SK-N-SH (cell line): ENCODE results near the gene CPEB3. TPM values are rescaled to one million over a fixed set of nuclear protein-coding genes. Genes with fewer than 3 reads are reported as not detected.

Source experiments
- CTCF ChIA-PET: fragments of 300-600, 350-600 bp; formaldehyde crosslinking; extraction: SDS; loops from one replicate; lab custom pipeline; 2021; lab: Yijun Ruan, JAX
- POLR2A ChIA-PET: fragments of 350-600 bp; sonication (Branson Sonifier 250); formaldehyde crosslinking; extraction: SDS; loops from one replicate; lab custom pipeline; 2020; ENCODE audit warnings: antibody characterized with exemption, inconsistent platforms; lab: Yijun Ruan, JAX
- DNase-seq: peaks from one replicate; pipeline ENCODE4 v3.0.0; 2012
- H2AFZ ChIP-seq: fragments of 200-600 bp; sonication (generic); 2 replicates; pipeline ENCODE4 v1.8.1; 2016; ENCODE audit warnings: antibody characterized with exemption, mild to moderate bottlenecking, low read depth
- H3F3A ChIP-seq: fragments of 200-600 bp; sonication (generic); replicated peaks from 2 replicates; pipeline ENCODE3; 2016; ENCODE audit warnings: antibody characterized with exemption, mild to moderate bottlenecking; ENCODE audit not compliant: insufficient read depth
- H3K27ac ChIP-seq, 2 experiments: fragments of 200-500 bp in 1 of 2; fragments of 200-600 bp in 1 of 2; sonication (Bioruptor generic) in 1 of 2; sonication (generic), shearing (Covaris generic) in 1 of 2; 2 replicates each; pipeline versions ENCODE4 v1.5.1 to v1.6.1; 2014 to 2016; ENCODE audit warnings: low read depth in 2 of 2, inconsistent platforms in 1 of 2, low read length in 1 of 2, mild to moderate bottlenecking in 1 of 2, mixed read lengths in 1 of 2
- H3K27me3 ChIP-seq: fragments of 200-600 bp; sonication (generic), shearing (Covaris generic); 2 replicates; pipeline ENCODE4 v1.6.1; 2016; ENCODE audit warnings: mixed run types; ENCODE audit not compliant: insufficient read depth
- H3K36me3 ChIP-seq, 2 experiments: fragments of 200-500 bp in 1 of 2; fragments of 200-600 bp in 1 of 2; sonication (Bioruptor generic) in 1 of 2; sonication (generic) in 1 of 2; replicated peaks in 1 of 2; 2 replicates each; pipeline versions ENCODE3 to v1.5.1; 2014 to 2016; ENCODE audit warnings: low read length in 1 of 2, mild to moderate bottlenecking in 1 of 2; ENCODE audit not compliant: insufficient read depth in 2 of 2, control insufficient read depth in 1 of 2
- H3K4me1 ChIP-seq, 2 experiments: fragments of 200-500 bp in 1 of 2; fragments of 200-600 bp in 1 of 2; sonication (Bioruptor generic) in 1 of 2; sonication (generic), shearing (Covaris generic) in 1 of 2; 2 replicates each; pipeline versions ENCODE4 v1.5.1 to v1.6.1; 2014 to 2016; ENCODE audit warnings: low read depth in 1 of 2, low read length in 1 of 2, mixed run types in 1 of 2; ENCODE audit not compliant: insufficient read depth in 2 of 2, control insufficient read depth in 1 of 2
- H3K4me2 ChIP-seq: fragments of 200-600 bp; sonication (generic), shearing (Covaris generic); 2 replicates; pipeline ENCODE4 v1.6.1; 2017; ENCODE audit warnings: mixed run types
- H3K4me3 ChIP-seq, 2 experiments: fragments of 200-500 bp in 1 of 2; fragments of 200-600 bp in 1 of 2; sonication (Bioruptor generic) in 1 of 2; sonication (generic), shearing (Covaris generic) in 1 of 2; 2 replicates each; pipeline versions ENCODE4 v1.5.1 to v1.8.1; 2014 to 2016; ENCODE audit warnings: low read depth in 2 of 2, inconsistent platforms in 1 of 2, low read length in 1 of 2, mild to moderate bottlenecking in 1 of 2, mixed read lengths in 1 of 2, moderate library complexity in 1 of 2
- H3K79me2 ChIP-seq: fragments of 200-600 bp; sonication (generic); 2 replicates; pipeline ENCODE4 v1.8.1; 2017; ENCODE audit warnings: mild to moderate bottlenecking; ENCODE audit not compliant: insufficient read depth
- H3K9ac ChIP-seq: fragments of 200-600 bp; sonication (generic); 2 replicates; pipeline ENCODE4 v1.6.1; 2017; ENCODE audit warnings: mixed run types
- H3K9me2 ChIP-seq: fragments of 200-600 bp; sonication (generic); 2 replicates; pipeline ENCODE4 v1.6.1; 2017; ENCODE audit warnings: mixed run types
- H3K9me3 ChIP-seq: fragments of 200-600 bp; sonication (generic); 2 replicates; pipeline ENCODE4 v1.6.1; 2017; ENCODE audit warnings: mixed run types, mild to moderate bottlenecking, moderate library complexity
- H4K20me1 ChIP-seq: fragments of 200-600 bp; sonication (generic); 2 replicates; pipeline ENCODE4 v1.6.1; 2017; ENCODE audit warnings: mild to moderate bottlenecking, mixed run types; ENCODE audit not compliant: insufficient read depth
- JUND ChIP-seq: IDR thresholded peaks from 2 replicates; pipeline ENCODE4 v1.4.0; 2012
- MEF2A ChIP-seq: IDR thresholded peaks from 2 replicates; pipeline ENCODE4 v1.4.0; 2012; ENCODE audit warnings: low read depth, borderline replicate concordance
- RAD21 ChIP-seq: IDR thresholded peaks from 2 replicates; pipeline ENCODE4 v1.6.1; 2012; ENCODE audit warnings: mild to moderate bottlenecking, low read length
- SIN3A ChIP-seq: IDR thresholded peaks from 2 replicates; pipeline ENCODE4 v1.6.1; 2012; ENCODE audit warnings: low read depth, mild to moderate bottlenecking, low read length, moderate library complexity, borderline replicate concordance
- SMC3 ChIP-seq: IDR thresholded peaks from 2 replicates; pipeline ENCODE4 v1.6.1; 2012; ENCODE audit warnings: low read depth, low read length, improper control_type of control experiment
- TCF12 ChIP-seq: IDR thresholded peaks from 2 replicates; pipeline ENCODE4 v1.4.0; 2012
- TEAD4 ChIP-seq: IDR thresholded peaks from 2 replicates; pipeline ENCODE4 v1.4.0; 2012; ENCODE audit warnings: mild to moderate bottlenecking, borderline replicate concordance; ENCODE audit not compliant: insufficient read depth
- WGBS: methylation state at CpG from one replicate; pipeline ENCODE4 v1.1.6; 2017; ENCODE audit warnings: low lambda C conversion rate; 5-methylcytosine and 5-hydroxymethylcytosine counted together
- polyA plus RNA-seq, 3 experiments: library from polyadenylated mRNA; depleted of rRNA; stranded (reverse); fragments of >200 nt; gene quantifications; 2 replicates each; pipeline ENCODE4 v1.2.3, GENCODE V29; 2012
- TF ChIP-seq, protein P1 (sequence below): IDR thresholded peaks from 2 replicates; pipeline ENCODE4 v1.4.0; 2012; ENCODE audit warnings: low read depth, borderline replicate concordance
- TF ChIP-seq, protein P2 (sequence below): fragments of 200-600 bp; sonication (generic); IDR thresholded peaks from 2 replicates; pipeline ENCODE4 v1.6.1; 2017; ENCODE audit warnings: antibody characterized with exemption, mild to moderate bottlenecking, moderate library complexity
- TF ChIP-seq, protein P3 (sequence below): IDR thresholded peaks from 2 replicates; pipeline ENCODE4 v1.4.0; 2012; ENCODE audit warnings: low read depth, borderline replicate concordance

CPEB3 gene
- polyA plus RNA-seq, 1 of the 3 experiments (the other 2 are of a cell fraction), result 0.36 TPM

DNA sequence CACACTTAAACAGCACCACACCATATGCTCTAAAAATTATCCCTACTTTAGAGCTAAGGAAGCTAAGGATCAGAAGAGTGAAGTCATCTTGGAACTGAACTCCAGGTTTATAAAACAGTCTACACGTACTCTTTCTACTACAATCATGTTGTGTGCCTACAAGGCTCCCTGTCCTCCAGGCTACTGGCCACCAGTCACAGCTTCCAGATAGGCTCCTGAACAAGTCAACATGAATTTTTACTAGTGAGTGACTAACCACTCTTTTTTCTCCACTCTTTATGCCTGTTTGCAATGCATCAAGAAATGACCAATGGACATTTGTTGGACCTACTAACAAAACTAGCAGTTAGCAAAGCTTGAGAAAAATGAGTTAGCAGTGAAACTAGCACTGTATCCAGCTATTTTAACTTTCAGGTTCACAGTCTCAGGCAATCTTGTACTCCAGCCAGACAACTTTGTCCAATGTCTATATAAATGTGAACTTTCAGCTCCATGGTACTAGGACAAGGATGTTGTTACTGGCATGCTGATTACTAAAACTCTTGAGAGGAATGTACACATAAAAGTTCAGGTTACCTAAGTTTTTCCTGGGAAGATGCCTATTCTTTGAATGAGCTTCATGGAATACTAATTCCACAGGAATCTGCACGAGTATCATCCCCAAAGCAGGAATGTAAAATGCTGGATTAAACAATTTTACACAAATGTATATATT is 187.3 kb downstream of the CPEB3 start:
- no peaks in the 10 kb centered on the region for H4K20me1 ChIP-seq
- H3K9me3 ChIP-seq, result no peaks in the 10 kb centered on the region
- 84% methylated on average over 2 of the region's 2 CpGs for WGBS
- H3K4me3 ChIP-seq, result no peak overlapping the region
- ChIA-PET POLR2A (no interaction called here), CTCF (interaction anchor here (1.1 to 1.4 kb wide), 2 partner anchors 9 to 419 kb away, joined by 3 read pairs; no protein-coding TSS in a partner anchor)
- H3K27me3 ChIP-seq, result no peaks in the 10 kb centered on the region
- TF ChIP-seq TCF12, result no peak
- TF ChIP-seq, protein P1, sequence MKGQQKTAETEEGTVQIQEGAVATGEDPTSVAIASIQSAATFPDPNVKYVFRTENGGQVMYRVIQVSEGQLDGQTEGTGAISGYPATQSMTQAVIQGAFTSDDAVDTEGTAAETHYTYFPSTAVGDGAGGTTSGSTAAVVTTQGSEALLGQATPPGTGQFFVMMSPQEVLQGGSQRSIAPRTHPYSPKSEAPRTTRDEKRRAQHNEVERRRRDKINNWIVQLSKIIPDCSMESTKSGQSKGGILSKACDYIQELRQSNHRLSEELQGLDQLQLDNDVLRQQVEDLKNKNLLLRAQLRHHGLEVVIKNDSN, result no peak
- TF ChIP-seq MEF2A, result no peak
- no peak for TF ChIP-seq JUND
- TF ChIP-seq RAD21, result no peak
- no peak overlapping the region for H3K9ac ChIP-seq
- no peak overlapping the region for H3K4me2 ChIP-seq
- peak overlapping the region in 1 of 2 experiments; percentile 20; a peak in 1 of 4 replicates for H3K27ac ChIP-seq
- no peaks in the 10 kb centered on the region for H3K9me2 ChIP-seq
- H3F3A ChIP-seq, result no peaks in the 10 kb centered on the region
- H3K4me1 ChIP-seq, result peaks cover 0 to 20% of the 10 kb centered on the region in 2 experiments; a peak in 2 of 4 replicates
- DNase-seq, result no peak
- no peaks in the 10 kb centered on the region for H3K79me2 ChIP-seq
- no peaks in the 10 kb centered on the region for H3K36me3 ChIP-seq
- H2AFZ ChIP-seq, result no peak overlapping the region

DNA sequence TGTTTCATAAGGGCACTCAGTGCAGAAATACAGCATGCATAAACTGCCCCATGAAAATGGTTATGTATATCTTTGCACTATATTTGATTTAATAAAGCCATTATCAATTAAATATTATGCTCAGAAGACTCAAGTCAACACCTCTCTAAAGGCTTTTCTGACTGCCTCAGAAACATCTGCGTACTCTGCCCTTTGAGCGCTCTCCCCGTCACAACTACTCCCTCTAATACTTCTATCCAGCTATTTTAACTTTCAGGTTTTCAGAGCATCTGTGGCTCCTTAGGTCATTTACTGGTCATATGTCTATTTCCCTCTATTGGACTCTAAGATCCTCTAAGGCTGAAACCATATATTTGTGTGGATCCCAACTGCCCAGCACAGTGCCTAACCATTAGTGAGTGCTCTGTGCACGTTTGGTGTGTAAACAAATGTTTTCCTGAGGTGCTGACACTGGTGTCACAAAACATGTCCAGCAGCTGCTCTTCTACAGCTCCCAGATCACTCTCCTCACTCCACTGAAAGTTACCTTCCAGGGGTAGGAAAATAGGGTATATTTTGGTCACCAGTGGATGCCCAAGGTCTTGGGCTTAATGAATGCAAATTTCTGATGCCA is 188.2 kb downstream of the CPEB3 start:
- no peaks in the 10 kb centered on the region for H3F3A ChIP-seq
- ChIA-PET CTCF (interaction anchor here (1.4 kb wide), 1 partner anchor 10 kb away, joined by 3 read pairs; no protein-coding TSS in a partner anchor), POLR2A (no interaction called here)
- peaks cover 0 to 20% of the 10 kb centered on the region in 2 experiments; a peak in 2 of 4 replicates for H3K4me1 ChIP-seq
- no peak overlapping the region for H3K4me2 ChIP-seq
- no peaks in the 10 kb centered on the region for H4K20me1 ChIP-seq
- no peaks in the 10 kb centered on the region for H3K9me3 ChIP-seq
- no peak overlapping the region for H3K9ac ChIP-seq
- H3K36me3 ChIP-seq, result no peaks in the 10 kb centered on the region
- no peaks in the 10 kb centered on the region for H3K79me2 ChIP-seq
- WGBS, result 88% methylated on average over 4 of the region's 4 CpGs
- no peak overlapping the region for H3K27ac ChIP-seq
- H3K9me2 ChIP-seq, result no peaks in the 10 kb centered on the region
- DNase-seq, result no peak
- no peak overlapping the region for H3K4me3 ChIP-seq
- no peaks in the 10 kb centered on the region for H3K27me3 ChIP-seq
- H2AFZ ChIP-seq, result no peak overlapping the region
- no peak for TF ChIP-seq SMC3
- TF ChIP-seq, protein P2, sequence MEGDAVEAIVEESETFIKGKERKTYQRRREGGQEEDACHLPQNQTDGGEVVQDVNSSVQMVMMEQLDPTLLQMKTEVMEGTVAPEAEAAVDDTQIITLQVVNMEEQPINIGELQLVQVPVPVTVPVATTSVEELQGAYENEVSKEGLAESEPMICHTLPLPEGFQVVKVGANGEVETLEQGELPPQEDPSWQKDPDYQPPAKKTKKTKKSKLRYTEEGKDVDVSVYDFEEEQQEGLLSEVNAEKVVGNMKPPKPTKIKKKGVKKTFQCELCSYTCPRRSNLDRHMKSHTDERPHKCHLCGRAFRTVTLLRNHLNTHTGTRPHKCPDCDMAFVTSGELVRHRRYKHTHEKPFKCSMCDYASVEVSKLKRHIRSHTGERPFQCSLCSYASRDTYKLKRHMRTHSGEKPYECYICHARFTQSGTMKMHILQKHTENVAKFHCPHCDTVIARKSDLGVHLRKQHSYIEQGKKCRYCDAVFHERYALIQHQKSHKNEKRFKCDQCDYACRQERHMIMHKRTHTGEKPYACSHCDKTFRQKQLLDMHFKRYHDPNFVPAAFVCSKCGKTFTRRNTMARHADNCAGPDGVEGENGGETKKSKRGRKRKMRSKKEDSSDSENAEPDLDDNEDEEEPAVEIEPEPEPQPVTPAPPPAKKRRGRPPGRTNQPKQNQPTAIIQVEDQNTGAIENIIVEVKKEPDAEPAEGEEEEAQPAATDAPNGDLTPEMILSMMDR, result no peak
- TF ChIP-seq SIN3A, result no peak
- TF ChIP-seq, protein P3, sequence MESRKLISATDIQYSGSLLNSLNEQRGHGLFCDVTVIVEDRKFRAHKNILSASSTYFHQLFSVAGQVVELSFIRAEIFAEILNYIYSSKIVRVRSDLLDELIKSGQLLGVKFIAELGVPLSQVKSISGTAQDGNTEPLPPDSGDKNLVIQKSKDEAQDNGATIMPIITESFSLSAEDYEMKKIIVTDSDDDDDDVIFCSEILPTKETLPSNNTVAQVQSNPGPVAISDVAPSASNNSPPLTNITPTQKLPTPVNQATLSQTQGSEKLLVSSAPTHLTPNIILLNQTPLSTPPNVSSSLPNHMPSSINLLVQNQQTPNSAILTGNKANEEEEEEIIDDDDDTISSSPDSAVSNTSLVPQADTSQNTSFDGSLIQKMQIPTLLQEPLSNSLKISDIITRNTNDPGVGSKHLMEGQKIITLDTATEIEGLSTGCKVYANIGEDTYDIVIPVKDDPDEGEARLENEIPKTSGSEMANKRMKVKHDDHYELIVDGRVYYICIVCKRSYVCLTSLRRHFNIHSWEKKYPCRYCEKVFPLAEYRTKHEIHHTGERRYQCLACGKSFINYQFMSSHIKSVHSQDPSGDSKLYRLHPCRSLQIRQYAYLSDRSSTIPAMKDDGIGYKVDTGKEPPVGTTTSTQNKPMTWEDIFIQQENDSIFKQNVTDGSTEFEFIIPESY, result no peak
- no peak for TF ChIP-seq TEAD4
